NCI-H187 treated with DMSO at 0.1 percent for 48 hours (cell line): ENCODE data around the gene NCAPD2.

Experiments
- DNase-seq: peaks from one replicate; lab custom pipeline; 2025; lab: John Stamatoyannopoulos, UW

The NCAPD2 gene, protein sequence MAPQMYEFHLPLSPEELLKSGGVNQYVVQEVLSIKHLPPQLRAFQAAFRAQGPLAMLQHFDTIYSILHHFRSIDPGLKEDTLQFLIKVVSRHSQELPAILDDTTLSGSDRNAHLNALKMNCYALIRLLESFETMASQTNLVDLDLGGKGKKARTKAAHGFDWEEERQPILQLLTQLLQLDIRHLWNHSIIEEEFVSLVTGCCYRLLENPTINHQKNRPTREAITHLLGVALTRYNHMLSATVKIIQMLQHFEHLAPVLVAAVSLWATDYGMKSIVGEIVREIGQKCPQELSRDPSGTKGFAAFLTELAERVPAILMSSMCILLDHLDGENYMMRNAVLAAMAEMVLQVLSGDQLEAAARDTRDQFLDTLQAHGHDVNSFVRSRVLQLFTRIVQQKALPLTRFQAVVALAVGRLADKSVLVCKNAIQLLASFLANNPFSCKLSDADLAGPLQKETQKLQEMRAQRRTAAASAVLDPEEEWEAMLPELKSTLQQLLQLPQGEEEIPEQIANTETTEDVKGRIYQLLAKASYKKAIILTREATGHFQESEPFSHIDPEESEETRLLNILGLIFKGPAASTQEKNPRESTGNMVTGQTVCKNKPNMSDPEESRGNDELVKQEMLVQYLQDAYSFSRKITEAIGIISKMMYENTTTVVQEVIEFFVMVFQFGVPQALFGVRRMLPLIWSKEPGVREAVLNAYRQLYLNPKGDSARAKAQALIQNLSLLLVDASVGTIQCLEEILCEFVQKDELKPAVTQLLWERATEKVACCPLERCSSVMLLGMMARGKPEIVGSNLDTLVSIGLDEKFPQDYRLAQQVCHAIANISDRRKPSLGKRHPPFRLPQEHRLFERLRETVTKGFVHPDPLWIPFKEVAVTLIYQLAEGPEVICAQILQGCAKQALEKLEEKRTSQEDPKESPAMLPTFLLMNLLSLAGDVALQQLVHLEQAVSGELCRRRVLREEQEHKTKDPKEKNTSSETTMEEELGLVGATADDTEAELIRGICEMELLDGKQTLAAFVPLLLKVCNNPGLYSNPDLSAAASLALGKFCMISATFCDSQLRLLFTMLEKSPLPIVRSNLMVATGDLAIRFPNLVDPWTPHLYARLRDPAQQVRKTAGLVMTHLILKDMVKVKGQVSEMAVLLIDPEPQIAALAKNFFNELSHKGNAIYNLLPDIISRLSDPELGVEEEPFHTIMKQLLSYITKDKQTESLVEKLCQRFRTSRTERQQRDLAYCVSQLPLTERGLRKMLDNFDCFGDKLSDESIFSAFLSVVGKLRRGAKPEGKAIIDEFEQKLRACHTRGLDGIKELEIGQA (N-terminal part only)

DNA sequence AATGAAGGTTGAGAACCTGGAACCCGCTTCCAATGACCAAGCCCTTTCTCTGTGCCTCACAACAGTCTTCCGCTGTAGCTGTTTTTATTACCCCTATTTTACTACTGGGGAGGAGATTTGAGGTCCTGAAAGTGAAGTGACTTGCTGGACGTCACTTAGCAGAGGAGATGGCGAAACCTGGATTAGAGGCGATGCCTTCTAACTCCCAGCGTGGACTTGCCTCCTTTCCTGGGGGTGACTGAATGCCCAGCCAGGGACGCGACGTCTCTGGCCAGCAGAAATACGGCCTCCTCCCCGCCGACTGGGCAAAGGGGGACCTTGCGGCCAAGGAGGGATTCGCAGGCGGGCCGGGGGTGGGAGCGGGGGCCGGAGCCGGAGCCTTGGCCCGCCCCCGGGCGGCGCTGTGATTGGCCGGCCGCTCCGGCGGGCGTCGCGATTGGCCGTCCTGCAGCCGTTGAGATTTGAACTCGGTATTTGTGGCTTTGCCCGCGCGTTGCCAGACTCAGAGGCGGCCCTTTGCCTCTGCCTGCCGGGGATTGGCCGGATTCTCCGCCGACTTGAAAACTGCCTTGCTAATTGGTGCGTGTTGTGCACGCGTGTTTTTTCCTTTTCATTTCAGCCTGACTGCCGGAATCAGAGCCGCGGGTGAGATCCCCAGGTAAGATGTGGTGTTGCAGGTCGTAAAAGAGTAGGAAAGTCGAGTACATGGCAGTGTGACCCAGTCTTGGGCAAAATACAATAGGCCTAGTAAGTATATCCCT is at the start of gene NCAPD2:
TSS of gene NCAPD2 (plus strand) at position 606 of the 761 bp plus-strand sequence. CDS start 997 bp downstream, outside the sequence.
- peak; percentile 59 for DNase-seq

DNA sequence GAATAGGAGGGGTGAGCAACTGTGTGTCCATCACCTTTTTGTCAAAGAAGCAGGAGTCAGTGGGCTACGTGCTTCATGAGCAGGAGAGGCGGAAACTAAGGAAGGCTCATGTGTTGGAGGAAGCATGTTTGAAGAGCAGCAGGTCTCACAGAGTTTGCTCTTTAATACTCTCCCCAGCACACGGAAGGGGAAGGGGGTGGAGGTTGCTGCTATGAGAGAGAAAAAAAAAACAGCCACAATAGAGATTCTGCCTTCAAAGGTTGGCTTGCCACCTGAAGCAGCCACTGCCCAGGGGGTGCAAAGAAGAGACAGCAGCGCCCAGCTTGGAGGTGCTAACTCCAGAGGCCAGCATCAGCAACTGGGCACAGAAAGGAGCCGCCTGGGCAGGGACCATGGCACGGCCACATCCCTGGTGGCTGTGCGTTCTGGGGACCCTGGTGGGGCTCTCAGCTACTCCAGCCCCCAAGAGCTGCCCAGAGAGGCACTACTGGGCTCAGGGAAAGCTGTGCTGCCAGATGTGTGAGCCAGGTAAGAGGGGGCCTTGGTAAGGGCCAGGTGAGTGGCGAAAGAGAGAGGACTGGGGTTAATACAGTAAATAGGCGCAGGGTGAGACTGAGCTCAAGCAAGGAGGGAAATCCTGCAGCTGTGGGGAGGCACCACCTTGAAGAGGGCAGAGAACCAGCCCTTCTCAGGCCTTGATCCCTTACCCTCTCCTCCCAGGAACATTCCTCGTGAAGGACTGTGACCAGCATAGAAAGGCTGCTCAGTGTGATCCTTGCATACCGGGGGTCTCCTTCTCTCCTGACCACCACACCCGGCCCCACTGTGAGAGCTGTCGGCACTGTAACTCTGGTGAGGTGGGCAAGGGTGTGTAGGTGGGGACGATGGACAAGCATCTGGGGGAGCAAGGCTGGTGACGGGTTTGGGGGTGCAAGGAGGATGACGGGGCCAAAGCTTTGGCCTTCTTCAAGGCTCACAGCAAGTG is 48.9 kb upstream of the NCAPD2 start, which contains the start of gene CD27:
TSS of gene CD27 (plus strand) at position 252 of the 985 bp plus-strand sequence. CDS start at position 393, 141 bp downstream.
- DNase-seq: no peak

DNA sequence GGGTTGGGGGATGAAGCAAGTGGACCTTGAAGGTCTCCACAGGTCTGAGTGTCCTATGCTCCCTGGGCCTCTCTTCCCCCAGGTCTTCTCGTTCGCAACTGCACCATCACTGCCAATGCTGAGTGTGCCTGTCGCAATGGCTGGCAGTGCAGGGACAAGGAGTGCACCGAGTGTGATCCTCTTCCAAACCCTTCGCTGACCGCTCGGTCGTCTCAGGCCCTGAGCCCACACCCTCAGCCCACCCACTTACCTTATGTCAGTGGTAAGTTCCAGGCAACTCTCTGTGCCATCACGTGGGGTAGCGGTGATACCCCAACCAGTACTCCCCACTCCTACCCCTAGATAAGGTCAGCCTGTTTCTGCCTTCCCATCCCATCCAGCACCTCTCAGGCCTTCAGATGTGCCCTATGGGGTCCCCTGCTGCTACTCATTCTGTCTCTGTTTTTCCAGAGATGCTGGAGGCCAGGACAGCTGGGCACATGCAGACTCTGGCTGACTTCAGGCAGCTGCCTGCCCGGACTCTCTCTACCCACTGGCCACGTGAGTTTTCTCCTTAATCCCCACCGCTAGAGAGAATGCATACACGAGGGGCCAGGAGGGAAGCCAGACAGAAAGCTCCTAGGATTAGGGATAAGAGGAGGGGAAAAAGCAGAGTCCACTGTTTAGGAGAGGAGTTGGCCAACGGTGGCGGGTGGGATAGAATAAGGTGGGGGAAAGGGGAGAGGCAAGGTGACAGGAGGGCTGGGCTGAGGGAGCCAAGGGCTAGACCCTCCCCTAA is 43.6 kb upstream of the NCAPD2 start:
- DNase-seq: no peak

DNA sequence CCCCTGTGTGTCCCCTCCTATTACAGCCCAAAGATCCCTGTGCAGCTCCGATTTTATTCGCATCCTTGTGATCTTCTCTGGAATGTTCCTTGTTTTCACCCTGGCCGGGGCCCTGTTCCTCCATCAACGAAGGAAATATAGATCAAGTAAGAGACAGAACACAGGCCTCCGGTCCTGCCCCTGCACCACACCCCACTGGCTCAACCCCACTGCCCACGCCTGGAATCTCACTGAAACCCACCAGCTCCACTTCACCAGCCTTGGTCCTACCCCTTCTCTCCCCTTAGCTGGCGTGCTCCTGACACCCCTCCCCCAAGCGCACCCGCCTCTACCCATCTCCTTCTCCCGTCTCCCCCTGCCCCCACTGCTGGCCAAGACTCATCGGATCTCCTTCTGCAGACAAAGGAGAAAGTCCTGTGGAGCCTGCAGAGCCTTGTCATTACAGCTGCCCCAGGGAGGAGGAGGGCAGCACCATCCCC is 43.0 kb upstream of the NCAPD2 start:
- DNase-seq: no peak

DNA sequence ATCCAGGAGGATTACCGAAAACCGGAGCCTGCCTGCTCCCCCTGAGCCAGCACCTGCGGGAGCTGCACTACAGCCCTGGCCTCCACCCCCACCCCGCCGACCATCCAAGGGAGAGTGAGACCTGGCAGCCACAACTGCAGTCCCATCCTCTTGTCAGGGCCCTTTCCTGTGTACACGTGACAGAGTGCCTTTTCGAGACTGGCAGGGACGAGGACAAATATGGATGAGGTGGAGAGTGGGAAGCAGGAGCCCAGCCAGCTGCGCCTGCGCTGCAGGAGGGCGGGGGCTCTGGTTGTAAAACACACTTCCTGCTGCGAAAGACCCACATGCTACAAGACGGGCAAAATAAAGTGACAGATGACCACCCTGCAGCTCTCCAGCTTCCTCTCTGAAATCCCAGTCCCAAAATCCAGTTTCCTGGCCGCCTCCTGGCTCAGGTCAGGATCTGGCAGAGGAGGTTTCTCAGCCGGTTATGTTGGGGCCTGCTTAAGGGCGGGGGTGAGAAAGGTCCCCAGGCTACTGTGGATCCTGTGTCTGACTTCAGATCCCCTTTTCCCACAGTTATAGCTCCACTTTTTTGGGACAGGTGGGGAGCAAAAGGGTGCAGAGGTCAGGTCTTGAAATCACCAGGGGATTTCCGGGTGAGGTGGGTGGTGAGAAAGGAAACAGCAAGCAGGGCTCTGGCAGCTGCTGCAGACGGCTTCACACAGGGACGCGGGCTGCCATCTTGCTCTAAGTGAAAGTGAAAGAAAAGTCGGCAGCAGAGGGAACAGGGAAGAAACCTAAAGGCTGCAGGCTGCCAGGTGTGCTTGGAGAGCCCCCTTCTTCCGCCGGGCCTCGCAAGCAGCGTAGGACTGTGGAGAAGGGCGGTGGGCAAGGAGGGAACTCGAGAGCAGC is 42.3 kb upstream of the NCAPD2 start, which contains the start of gene TAPBPL:
TSS of gene TAPBPL (plus strand) at position 695 of the 897 bp plus-strand sequence. CDS start 207 bp downstream, outside the sequence.
- peak; percentile 87 for DNase-seq

DNA sequence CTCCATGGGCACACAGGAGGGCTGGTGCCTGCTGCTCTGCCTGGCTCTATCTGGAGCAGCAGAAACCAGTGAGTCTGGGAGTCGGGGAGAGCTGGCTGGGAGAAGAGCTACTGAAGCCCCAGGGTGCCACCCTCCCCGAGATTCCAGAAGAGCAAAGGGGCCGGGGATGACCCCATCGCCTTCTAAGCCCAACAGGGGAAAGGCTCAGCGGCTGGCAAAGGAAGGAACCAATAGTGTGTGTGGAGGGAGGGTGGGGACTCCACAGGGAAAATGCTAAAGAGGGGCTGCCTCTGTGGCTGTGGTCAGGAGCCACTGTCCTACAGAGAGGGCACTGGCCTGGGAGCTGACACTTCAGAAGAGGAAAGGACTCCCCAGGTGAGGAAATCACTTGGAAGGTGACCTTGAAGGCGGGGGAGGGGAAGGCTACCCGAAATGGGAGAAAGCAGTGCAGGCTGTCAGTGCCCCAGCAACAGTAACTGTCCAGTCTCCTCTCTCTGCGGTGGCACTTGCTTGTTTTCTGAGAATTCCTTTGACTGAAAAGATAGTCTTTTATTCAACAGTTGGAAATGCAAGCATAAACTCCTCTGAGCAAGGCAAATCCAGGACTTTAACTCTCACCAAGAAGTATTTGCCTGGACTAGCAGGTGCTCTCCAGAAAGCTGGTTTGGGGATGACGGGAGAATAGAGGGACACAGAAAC is 41.5 kb upstream of the NCAPD2 start:
- no peak for DNase-seq

DNA sequence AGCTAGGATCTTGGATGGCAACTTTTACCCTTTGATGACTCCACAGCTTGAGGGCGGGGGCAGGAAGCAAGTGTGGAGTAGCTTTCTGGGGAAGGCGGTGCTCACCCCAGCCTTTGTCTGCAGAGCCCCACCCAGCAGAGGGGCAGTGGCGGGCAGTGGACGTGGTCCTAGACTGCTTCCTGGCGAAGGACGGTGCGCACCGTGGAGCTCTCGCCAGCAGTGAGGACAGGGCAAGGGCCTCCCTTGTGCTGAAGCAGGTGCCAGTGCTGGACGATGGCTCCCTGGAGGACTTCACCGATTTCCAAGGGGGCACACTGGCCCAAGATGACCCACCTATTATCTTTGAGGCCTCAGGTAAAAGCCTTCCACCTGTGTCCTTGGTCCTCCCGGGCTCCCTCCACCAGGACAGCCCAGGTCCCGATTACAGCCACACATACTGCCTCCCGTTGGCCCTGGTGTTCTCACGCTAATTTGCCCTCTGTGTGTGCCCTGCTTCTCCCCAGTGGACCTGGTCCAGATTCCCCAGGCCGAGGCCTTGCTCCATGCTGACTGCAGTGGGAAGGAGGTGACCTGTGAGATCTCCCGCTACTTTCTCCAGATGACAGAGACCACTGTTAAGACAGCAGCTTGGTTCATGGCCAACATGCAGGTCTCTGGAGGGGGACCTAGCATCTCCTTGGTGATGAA is 40.8 kb upstream of the NCAPD2 start:
- DNase-seq: no peak

DNA sequence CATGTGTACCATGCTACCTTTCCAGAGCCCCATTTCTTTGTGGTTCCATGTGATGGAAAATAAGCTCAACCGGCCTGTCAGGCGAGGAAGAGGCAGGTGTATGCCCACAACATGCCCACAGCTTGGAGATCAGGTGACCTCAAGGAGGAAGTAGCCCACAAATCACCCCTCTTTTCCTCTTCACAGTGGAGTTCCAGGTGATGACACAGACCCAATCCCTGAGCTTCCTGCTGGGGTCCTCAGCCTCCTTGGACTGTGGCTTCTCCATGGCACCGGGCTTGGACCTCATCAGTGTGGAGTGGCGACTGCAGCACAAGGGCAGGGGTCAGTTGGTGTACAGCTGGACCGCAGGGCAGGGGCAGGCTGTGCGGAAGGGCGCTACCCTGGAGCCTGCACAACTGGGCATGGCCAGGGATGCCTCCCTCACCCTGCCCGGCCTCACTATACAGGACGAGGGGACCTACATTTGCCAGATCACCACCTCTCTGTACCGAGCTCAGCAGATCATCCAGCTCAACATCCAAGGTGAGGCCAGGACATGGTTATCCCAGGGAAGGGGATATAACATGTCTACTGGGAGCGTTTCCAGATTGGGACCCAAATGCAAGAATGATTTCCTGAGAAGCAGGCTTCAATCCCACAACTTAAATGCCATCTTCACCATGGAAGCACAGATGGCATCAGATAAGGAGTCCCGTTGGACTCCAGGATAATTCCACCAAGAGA is 36.5 kb upstream of the NCAPD2 start:
- DNase-seq: no peak

DNA sequence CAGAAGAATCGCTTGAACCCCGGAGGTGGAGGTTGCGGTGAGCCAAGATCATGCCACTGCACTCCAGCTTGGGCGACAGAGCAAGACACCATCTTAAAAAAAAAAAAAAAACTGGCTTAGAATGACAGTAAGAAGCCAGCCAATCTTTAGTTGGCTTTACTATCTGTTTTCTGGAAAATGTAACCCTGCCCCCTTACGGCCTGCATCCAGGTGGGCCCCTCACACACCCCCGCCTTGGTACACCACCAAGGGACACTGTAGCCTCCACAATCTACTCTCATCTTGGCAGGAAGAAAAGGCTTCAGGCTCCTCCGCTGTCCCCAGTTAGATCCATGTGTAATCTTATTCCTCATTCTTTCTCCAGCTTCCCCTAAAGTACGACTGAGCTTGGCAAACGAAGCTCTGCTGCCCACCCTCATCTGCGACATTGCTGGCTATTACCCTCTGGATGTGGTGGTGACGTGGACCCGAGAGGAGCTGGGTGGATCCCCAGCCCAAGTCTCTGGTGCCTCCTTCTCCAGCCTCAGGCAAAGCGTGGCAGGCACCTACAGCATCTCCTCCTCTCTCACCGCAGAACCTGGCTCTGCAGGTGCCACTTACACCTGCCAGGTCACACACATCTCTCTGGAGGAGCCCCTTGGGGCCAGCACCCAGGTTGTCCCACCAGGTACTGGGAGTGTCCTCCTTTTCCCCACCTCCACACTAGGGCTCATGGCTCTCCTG is 35.5 kb upstream of the NCAPD2 start:
- no peak for DNase-seq

DNA sequence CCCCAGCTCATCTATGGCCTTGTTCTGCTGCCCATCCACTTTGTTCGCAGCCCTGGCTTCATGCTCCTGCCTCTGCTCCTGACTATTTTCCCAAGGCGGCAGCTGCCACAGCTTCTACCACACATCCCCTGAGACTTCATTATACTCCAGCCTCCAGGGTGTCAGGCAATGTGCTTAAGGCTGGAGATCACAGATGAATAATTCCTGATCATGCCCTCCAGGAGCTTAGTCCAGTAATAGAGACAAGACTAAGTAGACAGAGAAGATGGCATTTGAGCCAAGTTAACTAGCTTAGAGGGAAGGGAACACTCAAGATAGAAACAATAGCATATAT is 34.9 kb upstream of the NCAPD2 start:
- no peak for DNase-seq

DNA sequence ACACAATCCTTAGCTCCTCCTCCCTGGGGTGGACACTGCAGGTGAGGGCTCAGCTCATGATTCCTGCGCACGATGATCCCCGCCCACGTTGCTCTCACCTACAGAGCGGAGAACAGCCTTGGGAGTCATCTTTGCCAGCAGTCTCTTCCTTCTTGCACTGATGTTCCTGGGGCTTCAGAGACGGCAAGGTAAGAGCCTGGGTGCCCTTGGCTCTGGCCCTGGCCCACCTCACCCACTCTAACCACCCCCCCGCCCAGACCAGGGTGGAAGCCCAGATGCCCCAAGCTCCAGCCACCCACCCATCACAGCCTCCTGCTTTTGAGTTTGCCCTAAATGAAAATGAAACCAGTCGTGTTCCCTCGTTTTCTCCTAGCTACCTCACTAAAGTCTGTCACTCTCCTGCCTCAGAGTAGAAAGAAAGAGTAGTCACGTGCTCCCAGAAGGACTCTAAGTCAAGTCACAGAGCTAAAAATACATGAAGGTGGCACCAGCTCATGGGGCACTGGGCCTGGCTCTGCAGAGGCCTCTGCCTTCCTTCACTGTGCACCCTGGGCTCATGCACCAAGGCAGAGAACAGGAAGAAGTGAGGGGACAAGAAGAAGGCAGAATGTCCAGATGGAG is 33.0 kb upstream of the NCAPD2 start:
- DNase-seq: no peak

DNA sequence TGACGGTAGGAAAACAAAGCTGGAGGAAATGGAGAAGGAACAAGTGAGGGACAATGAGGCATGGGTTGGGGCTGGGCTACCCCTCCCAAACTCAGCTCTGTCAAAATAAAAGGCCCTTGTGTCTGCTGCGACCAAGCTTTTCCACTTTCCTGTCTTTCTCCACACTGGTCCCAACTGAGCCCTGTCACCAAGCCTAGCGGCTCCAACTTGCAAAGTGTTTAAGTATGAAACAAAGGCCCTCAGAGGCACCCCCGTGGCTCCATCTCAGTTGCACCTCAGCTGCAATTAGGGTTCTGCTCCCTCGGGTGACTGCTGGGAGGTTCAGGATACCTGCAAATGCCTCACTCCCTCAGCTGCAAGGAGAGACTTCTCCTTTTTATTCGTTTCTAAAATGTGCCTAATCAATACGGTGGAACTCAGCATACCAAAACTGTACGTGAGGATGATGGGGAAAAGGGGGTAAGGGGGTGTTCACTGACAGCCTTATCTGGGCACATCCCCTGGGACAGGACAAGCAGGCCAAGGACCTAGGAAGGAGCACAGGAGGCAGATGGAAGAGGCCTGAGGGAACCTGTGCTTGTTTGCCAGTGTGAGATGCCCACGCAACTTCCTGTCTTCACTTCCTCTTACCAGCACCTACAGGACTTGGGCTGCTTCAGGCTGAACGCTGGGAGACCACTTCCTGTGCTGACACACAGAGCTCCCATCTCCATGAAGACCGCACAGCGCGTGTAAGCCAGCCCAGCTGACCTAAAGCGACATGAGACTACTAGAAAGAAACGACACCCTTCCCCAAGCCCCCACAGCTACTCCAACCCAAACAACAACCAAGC is 32.3 kb upstream of the NCAPD2 start:
- DNase-seq: no peak

DNA sequence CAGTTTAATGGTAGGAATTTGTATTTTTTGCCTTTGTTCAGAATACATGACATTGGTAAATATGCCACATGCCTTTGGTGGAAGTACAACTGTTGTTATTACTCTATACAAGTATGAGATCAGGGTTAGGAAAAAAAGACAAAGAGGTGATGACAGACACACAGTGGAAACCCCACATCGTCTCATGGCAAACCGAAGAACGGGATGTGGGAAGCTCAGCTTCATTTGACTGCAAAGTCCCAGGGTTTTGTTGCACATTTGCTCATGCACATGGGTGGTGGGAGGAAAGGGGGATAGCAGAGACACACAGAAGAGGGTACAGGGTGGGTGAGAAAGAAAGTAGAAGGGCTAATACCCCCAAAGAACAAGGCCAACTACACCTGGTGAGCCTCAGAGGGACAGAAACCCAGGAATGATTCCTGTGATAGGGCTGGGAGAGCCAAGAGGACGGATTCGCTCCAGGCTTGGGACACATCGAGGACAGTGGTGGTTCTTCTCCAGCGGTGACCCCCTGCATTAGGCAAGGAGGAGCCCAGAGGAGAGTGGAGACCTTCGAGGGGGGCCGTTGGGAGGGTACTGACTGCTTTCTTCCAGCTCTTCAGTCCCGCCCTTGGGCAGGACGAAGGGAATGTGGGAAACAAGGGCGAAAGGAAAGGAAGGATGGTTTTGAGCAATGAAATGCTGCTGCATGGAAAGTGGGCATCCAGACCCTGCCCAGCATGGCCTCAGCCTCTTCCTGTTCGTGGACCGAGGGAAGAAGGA is 31.5 kb upstream of the NCAPD2 start:
- no peak for DNase-seq
